ENCODE data around the gene PIP5K1B.

DNA sequence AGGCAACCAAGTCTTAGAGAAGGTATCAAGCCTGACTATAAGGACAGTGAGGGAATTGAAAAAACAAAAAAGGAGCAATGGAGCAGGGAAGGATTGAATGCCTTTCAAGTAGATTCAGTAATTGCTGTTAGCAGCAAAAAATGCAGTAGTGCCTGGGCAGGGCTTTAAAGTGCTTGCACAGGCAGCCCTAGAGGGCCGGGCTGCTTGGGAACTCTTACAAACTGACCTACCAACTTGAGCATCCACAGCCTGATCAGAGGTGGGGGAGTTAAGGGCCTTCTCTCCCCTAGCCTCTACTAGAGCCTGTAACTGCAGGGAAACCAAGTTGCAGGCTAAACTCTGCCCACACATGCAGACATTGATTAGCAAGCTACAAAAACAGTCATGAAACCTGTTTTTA is 349.9 kb downstream of the PIP5K1B start:
- TF ChIP-seq RAD21 (IDR thresholded peaks at IDR 0.05; ENCODE audit: low read depth) = no peak
- TF ChIP-seq MAX (IDR thresholded peaks at IDR 0.05) = no peak
- no peak for TF ChIP-seq CEBPB (IDR thresholded peaks at IDR 0.05)
- no peak for TF ChIP-seq TCF12 (IDR thresholded peaks at IDR 0.05; ENCODE audit: low read depth)
- TF ChIP-seq EP300 (IDR thresholded peaks at IDR 0.05; ENCODE audit: borderline replicate concordance) = no peak
- no peak for TF ChIP-seq TEAD4 (IDR thresholded peaks at IDR 0.05)
- no peak for TF ChIP-seq EGR1 (IDR thresholded peaks at IDR 0.05)
- TF ChIP-seq CREB1 (IDR thresholded peaks at IDR 0.05; ENCODE audit: low read depth) = no peak
- no peak for TF ChIP-seq TAF1 (IDR thresholded peaks at IDR 0.05; ENCODE audit: low read depth)
- TF ChIP-seq YY1 (IDR thresholded peaks at IDR 0.05; ENCODE audit: low read depth) = no peak
- TF ChIP-seq ZBTB7A (IDR thresholded peaks at IDR 0.05; ENCODE audit: low read depth) = no peak
- TF ChIP-seq NFIC (IDR thresholded peaks at IDR 0.05) = no peak
